ENCODE results near the gene PRSS48.
A peak's percentile ranks its signal among the peaks of the same experiment; 100 is the strongest.

PRSS48 gene

GRCh38 chr4:151325949-151326246, 48.9 kb downstream of the PRSS48 start:
- Mint-ChIP-seq H3K27me3 (ENCODE audit: low read depth) (peaks cover 12% of the 10 kb centered on the region), H3K36me3 (ENCODE audit: low read depth) (no peaks in the 10 kb centered on the region), H3K4me1 (peaks cover 22% of the 10 kb centered on the region), H3K9me3 (peaks cover 3% of the 10 kb centered on the region), H3K27ac (peak overlapping the region; percentile 64 to 96 (median 92)), H3K4me3 (peak overlapping the region; percentile 91 to 97 (median 97))
- TF ChIP-seq, protein P1, sequence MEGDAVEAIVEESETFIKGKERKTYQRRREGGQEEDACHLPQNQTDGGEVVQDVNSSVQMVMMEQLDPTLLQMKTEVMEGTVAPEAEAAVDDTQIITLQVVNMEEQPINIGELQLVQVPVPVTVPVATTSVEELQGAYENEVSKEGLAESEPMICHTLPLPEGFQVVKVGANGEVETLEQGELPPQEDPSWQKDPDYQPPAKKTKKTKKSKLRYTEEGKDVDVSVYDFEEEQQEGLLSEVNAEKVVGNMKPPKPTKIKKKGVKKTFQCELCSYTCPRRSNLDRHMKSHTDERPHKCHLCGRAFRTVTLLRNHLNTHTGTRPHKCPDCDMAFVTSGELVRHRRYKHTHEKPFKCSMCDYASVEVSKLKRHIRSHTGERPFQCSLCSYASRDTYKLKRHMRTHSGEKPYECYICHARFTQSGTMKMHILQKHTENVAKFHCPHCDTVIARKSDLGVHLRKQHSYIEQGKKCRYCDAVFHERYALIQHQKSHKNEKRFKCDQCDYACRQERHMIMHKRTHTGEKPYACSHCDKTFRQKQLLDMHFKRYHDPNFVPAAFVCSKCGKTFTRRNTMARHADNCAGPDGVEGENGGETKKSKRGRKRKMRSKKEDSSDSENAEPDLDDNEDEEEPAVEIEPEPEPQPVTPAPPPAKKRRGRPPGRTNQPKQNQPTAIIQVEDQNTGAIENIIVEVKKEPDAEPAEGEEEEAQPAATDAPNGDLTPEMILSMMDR (IDR thresholded peaks at IDR 0.05; ENCODE audit: unreplicated experiment in 3 of 3), result no peak

DNA sequence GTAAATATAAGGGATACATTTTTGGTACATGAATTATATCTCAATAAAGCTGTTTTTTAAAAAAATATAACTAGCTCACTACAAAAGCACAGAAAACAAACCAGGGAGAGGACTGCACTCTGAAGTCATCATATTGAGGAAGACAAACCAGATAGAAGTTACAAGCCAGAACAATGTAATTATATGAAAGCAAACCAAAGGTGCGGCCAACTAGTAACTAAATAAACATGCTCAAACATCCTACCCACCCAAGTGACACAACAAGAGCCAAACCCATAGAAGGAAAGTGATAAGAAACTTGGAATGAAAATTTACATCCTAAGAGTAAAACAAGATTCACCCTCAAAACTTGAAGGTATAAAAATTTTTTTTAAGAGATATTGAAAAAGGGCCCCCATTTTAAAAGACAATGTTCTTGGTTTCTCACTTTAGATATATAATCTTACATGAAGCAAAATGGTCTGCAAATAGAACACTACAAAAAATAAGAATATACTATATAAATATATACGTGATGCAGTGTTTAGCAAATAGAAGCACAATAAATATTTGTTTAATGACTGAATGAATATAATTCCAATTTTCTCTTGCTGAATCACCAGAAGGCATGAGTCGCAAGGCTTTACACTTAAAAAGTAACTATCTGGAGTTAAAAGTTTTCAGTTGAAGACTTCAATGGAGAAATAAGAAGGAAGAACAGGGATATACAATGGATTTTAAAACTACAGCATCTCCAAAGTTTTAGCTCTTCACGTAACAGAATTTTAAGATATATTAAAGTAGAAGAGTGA, 52.5 kb downstream of the PRSS48 start:
- H3K27ac Mint-ChIP-seq, result no peak overlapping the region
- no peaks in the 10 kb centered on the region for H3K36me3 Mint-ChIP-seq (ENCODE audit: low read depth)
- H3K4me3 Mint-ChIP-seq, result no peak overlapping the region
- H3K27me3 Mint-ChIP-seq (ENCODE audit: low read depth), result peaks cover 10% of the 10 kb centered on the region
- peaks cover 3% of the 10 kb centered on the region for H3K9me3 Mint-ChIP-seq
- H3K4me1 Mint-ChIP-seq, result peaks cover 6% of the 10 kb centered on the region
- TF ChIP-seq, protein P1 (IDR thresholded peaks at IDR 0.05; ENCODE audit: unreplicated experiment in 3 of 3), result no peak

DNA sequence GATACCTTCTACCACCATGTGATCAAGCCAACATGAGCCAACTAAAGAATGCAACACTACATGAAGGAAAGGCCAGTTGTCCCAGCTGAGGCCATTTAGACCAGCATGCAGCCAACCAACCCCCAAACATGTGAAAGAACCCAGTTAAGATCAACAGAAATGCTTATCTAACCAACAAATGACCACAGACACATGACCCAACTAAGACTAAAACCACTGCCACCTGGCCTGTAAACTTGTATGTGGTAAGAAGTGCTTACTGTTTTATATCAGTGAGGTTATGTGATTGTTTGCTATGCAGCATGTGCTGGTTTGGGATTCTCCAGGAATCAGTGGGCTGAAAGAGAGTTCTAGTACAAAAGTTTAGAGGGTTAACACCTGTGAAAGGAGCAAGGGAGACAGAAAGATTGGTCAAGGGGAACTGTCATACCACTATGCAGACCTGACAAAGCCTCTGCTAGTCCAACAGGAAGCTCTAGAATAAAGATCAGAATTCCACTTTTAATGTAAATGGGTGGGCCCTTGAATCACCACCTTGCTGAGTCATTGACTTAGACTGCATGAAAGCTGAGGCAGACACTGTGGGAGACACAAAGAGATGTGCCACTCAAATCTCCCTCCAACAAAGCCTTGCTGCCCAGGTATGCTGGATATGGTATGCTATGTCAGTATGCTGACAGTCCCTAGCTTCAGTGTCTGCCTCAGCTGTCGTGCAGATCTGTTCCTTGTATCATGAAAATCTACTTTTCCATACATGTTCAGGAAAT, 54.5 kb downstream of the PRSS48 start:
- TF ChIP-seq, protein P1 (IDR thresholded peaks at IDR 0.05; ENCODE audit: unreplicated experiment in 3 of 3), result no peak
- Mint-ChIP-seq H3K9me3 (peaks cover 3% of the 10 kb centered on the region), H3K4me3 (no peak overlapping the region), H3K27ac (no peak overlapping the region), H3K4me1 (no peaks in the 10 kb centered on the region), H3K27me3 (ENCODE audit: low read depth) (peaks cover 7% of the 10 kb centered on the region), H3K36me3 (ENCODE audit: low read depth) (no peaks in the 10 kb centered on the region)

GRCh38 chr4:151339467-151339866, 62.5 kb downstream of the PRSS48 start:
- H3K27ac Mint-ChIP-seq, result no peak overlapping the region
- H3K4me1 Mint-ChIP-seq, result no peaks in the 10 kb centered on the region
- H3K36me3 Mint-ChIP-seq (ENCODE audit: low read depth), result no peaks in the 10 kb centered on the region
- H3K27me3 Mint-ChIP-seq (ENCODE audit: low read depth), result no peaks in the 10 kb centered on the region
- TF ChIP-seq, protein P1 (IDR thresholded peaks at IDR 0.05; ENCODE audit: unreplicated experiment in 3 of 3), result no peak
- H3K9me3 Mint-ChIP-seq, result no peaks in the 10 kb centered on the region
- no peak overlapping the region for H3K4me3 Mint-ChIP-seq

DNA sequence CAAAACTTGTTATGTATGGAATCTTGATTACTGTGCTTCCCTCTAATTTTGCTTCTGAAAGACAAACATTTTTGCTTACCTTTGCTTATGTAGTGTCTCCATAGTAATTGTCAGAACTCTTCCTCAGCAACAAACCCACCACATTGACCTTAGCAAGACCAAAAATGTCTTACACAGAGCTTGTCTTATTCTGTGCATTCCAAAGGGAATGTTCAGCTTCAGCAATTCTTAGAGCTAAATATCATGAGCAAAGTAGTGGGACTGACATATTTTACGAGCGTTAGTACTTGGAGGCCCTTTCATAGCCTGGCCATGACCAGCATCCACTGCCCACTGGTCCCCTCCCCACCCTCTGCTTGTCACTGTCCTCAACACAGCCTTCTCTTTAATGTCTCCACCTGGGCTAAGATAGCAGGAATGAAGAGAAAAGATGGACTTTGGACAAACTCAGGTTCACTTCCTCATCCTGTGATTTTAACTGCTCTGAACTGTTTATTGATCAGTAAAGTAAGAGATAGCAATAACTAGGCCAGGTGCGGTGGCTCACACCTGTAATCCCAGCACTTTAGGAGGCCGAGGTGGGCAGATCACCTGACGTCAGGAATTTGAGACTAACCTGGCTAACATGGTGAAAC, 63.9 kb downstream of the PRSS48 start:
- no peaks in the 10 kb centered on the region for H3K27me3 Mint-ChIP-seq (ENCODE audit: low read depth)
- H3K36me3 Mint-ChIP-seq (ENCODE audit: low read depth), result no peaks in the 10 kb centered on the region
- peaks cover 2% of the 10 kb centered on the region for H3K9me3 Mint-ChIP-seq
- TF ChIP-seq, protein P1 (IDR thresholded peaks at IDR 0.05; ENCODE audit: unreplicated experiment in 3 of 3), result no peak
- H3K27ac Mint-ChIP-seq, result peak overlapping the region in 1 of 3 experiments; percentile 17
- H3K4me3 Mint-ChIP-seq, result no peak overlapping the region
- H3K4me1 Mint-ChIP-seq, result no peaks in the 10 kb centered on the region

All from nephron (organoid).